ENCODE measurements around the gene OR10W1. TPM values are rescaled to one million over a fixed set of nuclear protein-coding genes. Genes with fewer than 3 reads are reported as not detected.

The OR10W1 gene
- total and polyA plus RNA-seq, 9 donors, result not detected

GRCh38 chr11:58259983-58260382, 8.1 kb downstream of the OR10W1 start:
- H3K27me3 ChIP-seq, result no peaks in the 10 kb centered on the region
- no peak for DNase-seq
- H3K4me3 ChIP-seq, result no peak overlapping the region
- H3K27ac ChIP-seq, result no peak overlapping the region
- H3K9me3 ChIP-seq, result no peaks in the 10 kb centered on the region
- intact Hi-C loops (cut with DNase I), result no loop called here
- WGBS, 3 donors, result 69 to 78% (median 74%) methylated on average over 2 of the region's 2 CpGs
- no peak for TF ChIP-seq CTCF (IDR thresholded peaks at IDR 0.05)
- TF ChIP-seq EP300 (IDR thresholded peaks at IDR 0.05), result no peak
- TF ChIP-seq POLR2A (IDR thresholded peaks at IDR 0.05), result no peak
- H3K36me3 ChIP-seq, result no peaks in the 10 kb centered on the region
- H3K4me1 ChIP-seq (ENCODE audit: insufficient read depth), result no peaks in the 10 kb centered on the region

- Histone ChIP-seq H3K9me3 (no peaks in the 10 kb centered on the region), H3K36me3 (no peaks in the 10 kb centered on the region), H3K4me1 (ENCODE audit: insufficient read depth) (no peaks in the 10 kb centered on the region), H3K27me3 (no peaks in the 10 kb centered on the region), H3K27ac (no peak overlapping the region), H3K4me3 (no peak overlapping the region)
- TF ChIP-seq EP300 (IDR thresholded peaks at IDR 0.05) (no peak), POLR2A (IDR thresholded peaks at IDR 0.05) (no peak), CTCF (IDR thresholded peaks at IDR 0.05) (no peak)
- no peak for DNase-seq
- intact Hi-C loops (cut with DNase I), result no loop called here
- 71 to 82% (median 79%) methylated on average over 1 of the region's 1 CpG for WGBS, 3 donors
Measured at GRCh38 chr11:58254936-58255335, 13.1 kb downstream of the OR10W1 start.

- WGBS, 3 donors, result 93 to 99% (median 94%) methylated on average over 2 of the region's 2 CpGs
- DNase-seq, result no peak
- H3K27ac ChIP-seq, result no peak overlapping the region
- H3K4me3 ChIP-seq, result no peak overlapping the region
- H3K36me3 ChIP-seq, result no peaks in the 10 kb centered on the region
- H3K27me3 ChIP-seq, result no peaks in the 10 kb centered on the region
- no peaks in the 10 kb centered on the region for H3K9me3 ChIP-seq
- TF ChIP-seq CTCF (IDR thresholded peaks at IDR 0.05), result no peak
- no peak for TF ChIP-seq EP300 (IDR thresholded peaks at IDR 0.05)
- TF ChIP-seq POLR2A (IDR thresholded peaks at IDR 0.05), result no peak
- intact Hi-C loops (cut with DNase I), result no loop called here
- H3K4me1 ChIP-seq (ENCODE audit: insufficient read depth), result no peaks in the 10 kb centered on the region
Measured at GRCh38 chr11:58243954-58244353, 24.1 kb downstream of the OR10W1 start.

GRCh38 chr11:58227956-58228615, 40.0 kb downstream of the OR10W1 start:
- TF ChIP-seq CTCF (IDR thresholded peaks at IDR 0.05) (no peak), POLR2A (IDR thresholded peaks at IDR 0.05) (no peak), EP300 (IDR thresholded peaks at IDR 0.05) (no peak)
- WGBS, 3 donors, result 88 to 91% (median 89%) methylated on average over 32 of the region's 32 CpGs
- intact Hi-C loops (cut with DNase I), result no loop called here

More at GRCh38 chr11:58227956-58228615, 40.0 kb downstream of the OR10W1 start:
- H3K4me1 ChIP-seq (ENCODE audit: insufficient read depth), result no peaks in the 10 kb centered on the region
- DNase-seq, result no peak
- no peaks in the 10 kb centered on the region for H3K9me3 ChIP-seq
- H3K36me3 ChIP-seq, result no peaks in the 10 kb centered on the region
- H3K4me3 ChIP-seq, result no peak overlapping the region
- H3K27ac ChIP-seq, result no peak overlapping the region
- H3K27me3 ChIP-seq, result no peaks in the 10 kb centered on the region

Data from ovary (tissue), 9 donors.